ENCODE measurements around the gene MEN1. TPM values are rescaled to one million over a fixed set of nuclear protein-coding genes. Genes with fewer than 3 reads are reported as not detected.

The MEN1 gene
- total RNA-seq, 1 donor from 2014 or later = 61.5 TPM

DNA sequence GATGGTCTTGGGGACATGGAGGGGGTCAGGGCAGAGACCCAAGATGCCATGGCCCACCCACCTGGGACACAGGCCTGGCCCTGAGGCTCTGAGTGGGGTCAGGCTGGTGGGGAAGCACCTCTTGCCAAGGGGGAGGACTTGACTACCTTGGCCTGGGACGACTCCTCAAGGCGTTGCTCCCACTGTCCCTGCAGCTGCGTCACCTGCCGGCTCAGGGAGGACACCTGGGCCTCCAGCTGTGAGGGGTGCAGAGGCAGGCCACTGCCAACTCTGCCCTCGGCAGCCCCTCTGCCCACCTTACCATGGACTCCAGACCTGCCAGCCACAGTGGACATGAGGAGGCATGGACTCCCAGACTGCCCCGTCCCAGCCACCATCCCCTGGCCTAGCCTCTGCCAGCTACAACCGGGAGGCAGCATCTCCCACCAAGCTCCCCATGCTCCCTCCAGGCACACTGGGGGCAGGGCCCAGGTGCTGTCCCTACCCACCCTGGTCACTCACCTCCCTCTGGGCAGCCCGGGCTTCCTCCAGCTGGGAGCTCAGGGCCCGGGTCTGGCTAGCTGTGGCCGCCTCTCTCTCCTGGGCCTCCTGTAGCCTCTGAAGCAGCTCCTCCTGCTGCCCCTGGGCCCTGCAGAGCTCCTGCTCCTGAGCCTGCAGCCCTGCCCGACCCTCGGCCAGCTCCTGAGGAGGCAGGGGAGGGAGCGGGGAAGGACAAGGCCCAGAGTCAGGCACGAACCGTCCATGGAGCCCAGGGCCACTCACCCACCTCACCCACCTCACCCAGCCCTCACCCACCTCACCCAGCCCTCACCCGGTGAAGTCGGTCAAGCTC, 25.5 kb upstream of the MEN1 start:
- no peaks in the 10 kb centered on the region for H3K4me1 Mint-ChIP-seq (ENCODE audit: low read depth)
- no peaks in the 10 kb centered on the region for H3K27me3 Mint-ChIP-seq
- TF ChIP-seq, protein P1, sequence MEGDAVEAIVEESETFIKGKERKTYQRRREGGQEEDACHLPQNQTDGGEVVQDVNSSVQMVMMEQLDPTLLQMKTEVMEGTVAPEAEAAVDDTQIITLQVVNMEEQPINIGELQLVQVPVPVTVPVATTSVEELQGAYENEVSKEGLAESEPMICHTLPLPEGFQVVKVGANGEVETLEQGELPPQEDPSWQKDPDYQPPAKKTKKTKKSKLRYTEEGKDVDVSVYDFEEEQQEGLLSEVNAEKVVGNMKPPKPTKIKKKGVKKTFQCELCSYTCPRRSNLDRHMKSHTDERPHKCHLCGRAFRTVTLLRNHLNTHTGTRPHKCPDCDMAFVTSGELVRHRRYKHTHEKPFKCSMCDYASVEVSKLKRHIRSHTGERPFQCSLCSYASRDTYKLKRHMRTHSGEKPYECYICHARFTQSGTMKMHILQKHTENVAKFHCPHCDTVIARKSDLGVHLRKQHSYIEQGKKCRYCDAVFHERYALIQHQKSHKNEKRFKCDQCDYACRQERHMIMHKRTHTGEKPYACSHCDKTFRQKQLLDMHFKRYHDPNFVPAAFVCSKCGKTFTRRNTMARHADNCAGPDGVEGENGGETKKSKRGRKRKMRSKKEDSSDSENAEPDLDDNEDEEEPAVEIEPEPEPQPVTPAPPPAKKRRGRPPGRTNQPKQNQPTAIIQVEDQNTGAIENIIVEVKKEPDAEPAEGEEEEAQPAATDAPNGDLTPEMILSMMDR (IDR thresholded peaks at IDR 0.05; ENCODE audit: unreplicated experiment) = no peak
- H3K36me3 Mint-ChIP-seq (ENCODE audit: insufficient read depth) = peaks cover 4% of the 10 kb centered on the region
- H3K4me3 Mint-ChIP-seq (ENCODE audit: low read depth) = no peak overlapping the region
- H3K27ac Mint-ChIP-seq = no peak overlapping the region
- no peak for DNase-seq (ENCODE audit: low spot score, unreplicated experiment)
- no peaks in the 10 kb centered on the region for H3K9me3 Mint-ChIP-seq (ENCODE audit: low read depth)

DNA sequence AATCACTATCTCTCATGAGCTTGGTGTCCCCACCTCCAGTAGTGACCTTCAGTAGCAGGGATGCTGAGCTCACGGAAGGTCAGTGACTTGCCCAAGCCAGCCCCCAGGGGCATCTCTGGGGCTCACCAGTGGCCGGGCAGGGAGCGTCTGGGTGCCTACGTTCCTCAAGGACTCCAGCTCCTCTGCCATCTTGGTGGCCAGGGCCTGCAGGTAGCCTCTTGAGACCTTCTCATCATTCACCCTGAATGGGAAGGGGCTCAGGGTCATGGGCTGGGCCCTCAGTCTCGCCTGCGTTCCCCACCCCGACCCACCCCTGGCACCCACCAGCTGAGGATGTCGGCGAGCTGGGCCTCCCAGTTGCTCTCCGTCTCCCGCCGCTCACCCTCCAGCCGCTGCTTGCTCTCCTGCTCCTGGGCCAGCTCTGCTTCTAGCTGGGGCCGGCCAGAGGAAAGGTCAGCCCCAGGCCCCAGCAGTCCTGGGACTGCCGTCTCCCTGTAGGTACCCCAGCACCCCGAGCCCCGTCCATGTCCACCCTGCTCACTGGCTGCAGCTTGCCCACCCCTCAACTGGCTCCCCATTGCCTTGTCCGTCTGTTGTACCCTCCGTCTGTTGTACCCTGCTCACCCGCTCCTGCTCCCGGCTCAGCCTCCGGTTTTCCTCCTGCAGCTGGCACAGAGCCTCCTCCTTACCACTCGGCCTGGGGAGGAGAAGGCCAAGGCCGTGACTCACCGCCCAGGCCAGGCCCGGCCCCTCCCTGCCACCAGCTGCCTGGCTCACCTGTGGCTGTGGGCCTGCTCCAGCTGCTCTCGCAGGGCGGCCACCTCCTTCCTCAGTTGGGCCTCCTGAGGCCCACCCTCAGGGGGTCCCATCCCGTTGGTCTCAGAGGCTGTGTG, 24.6 kb upstream of the MEN1 start:
- H3K27me3 Mint-ChIP-seq = no peaks in the 10 kb centered on the region
- H3K36me3 Mint-ChIP-seq (ENCODE audit: insufficient read depth) = peaks cover 4% of the 10 kb centered on the region
- H3K4me3 Mint-ChIP-seq (ENCODE audit: low read depth) = no peak overlapping the region
- TF ChIP-seq, protein P1 (IDR thresholded peaks at IDR 0.05; ENCODE audit: unreplicated experiment) = no peak
- no peaks in the 10 kb centered on the region for H3K4me1 Mint-ChIP-seq (ENCODE audit: low read depth)
- no peak overlapping the region for H3K27ac Mint-ChIP-seq
- H3K9me3 Mint-ChIP-seq (ENCODE audit: low read depth) = no peaks in the 10 kb centered on the region
- no peak for DNase-seq (ENCODE audit: low spot score, unreplicated experiment)

DNA sequence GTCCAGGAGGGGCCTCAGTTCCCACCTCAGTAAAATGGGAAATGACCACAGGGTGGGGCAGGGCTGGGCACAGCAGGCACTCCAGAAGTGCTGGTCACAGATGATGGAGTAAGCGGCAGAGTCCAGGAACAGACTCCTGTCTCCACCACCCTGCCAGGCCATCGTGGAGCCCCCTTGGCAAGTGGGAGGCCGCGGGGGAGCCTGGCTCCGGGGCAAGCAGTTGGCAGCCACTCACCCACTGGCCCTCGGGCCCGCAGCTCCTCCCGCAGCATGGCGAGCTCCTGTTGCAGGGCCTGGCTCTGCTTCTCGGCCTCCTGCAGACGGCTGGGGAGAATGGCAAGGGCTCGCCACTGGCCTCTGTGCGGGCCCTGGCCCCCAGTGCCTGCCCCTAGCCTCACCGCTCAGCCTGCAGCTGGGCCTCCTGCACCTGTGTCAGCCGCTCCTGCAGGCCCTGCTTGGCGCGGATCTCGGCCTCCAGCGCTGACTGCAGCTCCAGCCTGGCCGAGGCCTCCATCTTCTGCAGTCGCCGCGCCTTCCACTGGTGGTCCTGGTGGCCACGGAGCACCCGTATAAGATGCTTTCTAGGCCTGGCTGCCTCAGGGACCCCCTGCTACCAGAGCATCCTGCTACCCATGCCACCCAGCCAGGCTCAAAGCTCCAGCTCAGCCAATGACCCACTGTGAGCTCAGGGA, 23.8 kb upstream of the MEN1 start:
- no peak overlapping the region for H3K27ac Mint-ChIP-seq
- H3K27me3 Mint-ChIP-seq = no peaks in the 10 kb centered on the region
- DNase-seq (ENCODE audit: low spot score, unreplicated experiment) = no peak
- H3K4me1 Mint-ChIP-seq (ENCODE audit: low read depth) = no peaks in the 10 kb centered on the region
- no peaks in the 10 kb centered on the region for H3K9me3 Mint-ChIP-seq (ENCODE audit: low read depth)
- H3K36me3 Mint-ChIP-seq (ENCODE audit: insufficient read depth) = peaks cover 3% of the 10 kb centered on the region
- TF ChIP-seq, protein P1 (IDR thresholded peaks at IDR 0.05; ENCODE audit: unreplicated experiment) = no peak
- H3K4me3 Mint-ChIP-seq (ENCODE audit: low read depth) = no peak overlapping the region

DNA sequence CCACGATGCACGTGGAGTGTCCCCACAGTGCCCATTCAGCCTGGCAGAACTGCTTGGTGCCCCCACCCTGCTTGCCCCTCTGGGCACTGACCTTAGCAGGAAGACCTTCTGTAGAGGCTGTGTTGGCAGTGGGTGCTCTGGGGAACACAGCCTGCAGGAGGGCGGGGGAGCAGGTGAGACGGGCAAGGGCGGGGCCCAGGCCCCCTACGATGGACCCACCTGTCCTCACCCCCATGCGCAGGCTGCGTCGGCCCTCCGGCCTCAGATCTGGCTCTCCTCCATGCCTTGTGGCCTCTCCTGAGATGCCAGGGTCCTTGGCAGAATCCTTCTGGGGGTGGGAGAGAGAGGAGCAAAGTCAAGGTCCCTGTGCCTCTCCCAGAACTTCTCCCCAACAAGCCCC, 23.2 kb upstream of the MEN1 start:
- Mint-ChIP-seq H3K27me3 (no peaks in the 10 kb centered on the region), H3K4me3 (ENCODE audit: low read depth) (no peak overlapping the region), H3K27ac (no peak overlapping the region), H3K36me3 (ENCODE audit: insufficient read depth) (peaks cover 3% of the 10 kb centered on the region), H3K9me3 (ENCODE audit: low read depth) (no peaks in the 10 kb centered on the region), H3K4me1 (ENCODE audit: low read depth) (no peaks in the 10 kb centered on the region)
- TF ChIP-seq, protein P1 (IDR thresholded peaks at IDR 0.05; ENCODE audit: unreplicated experiment) = no peak
- DNase-seq (ENCODE audit: low spot score, unreplicated experiment) = no peak

DNA sequence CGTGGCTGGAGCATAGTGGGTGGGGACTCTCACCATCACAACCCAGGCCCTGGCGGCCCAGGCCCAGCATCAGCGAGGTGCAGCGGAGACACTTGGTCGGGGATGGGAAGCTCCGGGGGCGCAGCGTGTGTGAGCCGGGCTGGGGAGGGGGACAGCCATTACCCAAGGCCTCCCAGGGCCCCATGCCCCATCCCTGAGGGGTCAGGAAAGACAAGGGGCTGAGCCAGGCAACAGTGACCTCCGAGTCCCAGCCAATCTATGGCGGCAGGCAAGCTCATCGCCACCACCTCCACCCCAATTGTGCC, 22.8 kb upstream of the MEN1 start:
- H3K4me1 Mint-ChIP-seq (ENCODE audit: low read depth) = no peaks in the 10 kb centered on the region
- no peaks in the 10 kb centered on the region for H3K9me3 Mint-ChIP-seq (ENCODE audit: low read depth)
- H3K4me3 Mint-ChIP-seq (ENCODE audit: low read depth) = no peak overlapping the region
- DNase-seq (ENCODE audit: low spot score, unreplicated experiment) = no peak
- no peaks in the 10 kb centered on the region for H3K27me3 Mint-ChIP-seq
- H3K27ac Mint-ChIP-seq = no peak overlapping the region
- H3K36me3 Mint-ChIP-seq (ENCODE audit: insufficient read depth) = peaks cover 4% of the 10 kb centered on the region
- TF ChIP-seq, protein P1 (IDR thresholded peaks at IDR 0.05; ENCODE audit: unreplicated experiment) = no peak
